GM12873 (cell line): Measurements from ENCODE around the gene PDCD7.

ENCODE experiments used
- TF ChIP-seq, protein P1 (sequence below): IDR thresholded peaks from 2 replicates; pipeline ENCODE4 v1.5.1; 2012; ENCODE audit warnings: low read depth, mild to moderate bottlenecking, moderate library complexity, low read length, control low read depth; ENCODE audit not compliant: insufficient read depth; ENCODE audit errors: missing control alignments

The PDCD7 gene

DNA sequence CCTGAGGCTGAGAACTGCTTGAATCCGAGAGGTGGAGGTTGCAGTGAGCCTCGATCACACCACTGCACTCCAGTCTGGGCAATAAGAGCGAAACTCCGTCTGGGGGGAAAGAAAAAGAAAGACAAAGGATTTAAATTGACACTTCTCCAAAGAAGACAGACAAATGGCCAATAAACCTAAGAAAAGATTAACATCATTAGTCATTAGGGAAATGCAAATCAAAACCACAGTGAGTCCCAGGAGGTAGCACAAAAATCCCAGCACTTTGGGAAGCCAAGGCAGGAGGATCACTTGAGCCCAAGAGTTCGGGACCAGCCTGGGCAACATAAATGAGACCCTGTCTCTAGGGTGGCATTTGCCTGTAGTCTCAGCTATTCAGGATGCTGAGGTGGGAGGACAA lies 38.9 kb upstream of the PDCD7 start:
- TF ChIP-seq, protein P1, sequence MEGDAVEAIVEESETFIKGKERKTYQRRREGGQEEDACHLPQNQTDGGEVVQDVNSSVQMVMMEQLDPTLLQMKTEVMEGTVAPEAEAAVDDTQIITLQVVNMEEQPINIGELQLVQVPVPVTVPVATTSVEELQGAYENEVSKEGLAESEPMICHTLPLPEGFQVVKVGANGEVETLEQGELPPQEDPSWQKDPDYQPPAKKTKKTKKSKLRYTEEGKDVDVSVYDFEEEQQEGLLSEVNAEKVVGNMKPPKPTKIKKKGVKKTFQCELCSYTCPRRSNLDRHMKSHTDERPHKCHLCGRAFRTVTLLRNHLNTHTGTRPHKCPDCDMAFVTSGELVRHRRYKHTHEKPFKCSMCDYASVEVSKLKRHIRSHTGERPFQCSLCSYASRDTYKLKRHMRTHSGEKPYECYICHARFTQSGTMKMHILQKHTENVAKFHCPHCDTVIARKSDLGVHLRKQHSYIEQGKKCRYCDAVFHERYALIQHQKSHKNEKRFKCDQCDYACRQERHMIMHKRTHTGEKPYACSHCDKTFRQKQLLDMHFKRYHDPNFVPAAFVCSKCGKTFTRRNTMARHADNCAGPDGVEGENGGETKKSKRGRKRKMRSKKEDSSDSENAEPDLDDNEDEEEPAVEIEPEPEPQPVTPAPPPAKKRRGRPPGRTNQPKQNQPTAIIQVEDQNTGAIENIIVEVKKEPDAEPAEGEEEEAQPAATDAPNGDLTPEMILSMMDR: no peak

DNA sequence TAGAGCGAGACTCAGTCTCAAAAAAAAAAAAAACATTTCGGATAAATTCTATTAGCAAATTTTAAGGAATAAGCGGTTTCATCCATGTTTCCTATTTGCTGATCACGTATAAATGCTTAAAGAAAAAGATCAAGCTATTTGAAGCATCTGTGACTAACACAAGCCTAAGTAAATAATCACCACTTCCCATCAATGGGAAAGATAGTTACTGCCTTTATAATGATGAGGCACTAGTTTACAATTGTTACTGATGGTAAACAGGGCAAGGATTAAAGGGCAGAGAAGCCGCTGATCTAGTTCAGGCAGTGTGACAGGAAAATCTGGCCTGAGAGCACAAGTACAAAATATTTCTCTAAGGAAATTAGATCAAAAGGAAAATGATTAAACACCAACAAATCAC lies 37.8 kb upstream of the PDCD7 start:
- TF ChIP-seq, protein P1: no peak

DNA sequence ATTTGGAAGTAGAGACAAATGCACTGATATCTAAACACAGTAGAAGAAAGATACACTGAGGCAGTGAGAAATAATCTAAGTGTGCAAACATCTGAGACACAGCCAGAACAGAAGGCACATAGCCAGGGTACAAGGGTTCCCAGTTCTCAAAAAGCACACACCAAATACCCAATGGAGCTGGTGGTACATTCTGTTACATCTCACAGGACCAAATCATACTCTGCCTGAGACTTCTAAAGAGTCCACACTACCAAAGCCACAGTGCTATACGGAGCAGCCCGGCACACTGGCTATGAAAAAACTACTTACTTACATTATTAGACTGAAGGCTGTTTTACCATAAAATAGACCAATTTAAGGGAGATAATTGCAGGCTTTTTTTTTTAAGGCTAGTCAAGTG lies 32.3 kb upstream of the PDCD7 start:
- TF ChIP-seq, protein P1: no peak

DNA sequence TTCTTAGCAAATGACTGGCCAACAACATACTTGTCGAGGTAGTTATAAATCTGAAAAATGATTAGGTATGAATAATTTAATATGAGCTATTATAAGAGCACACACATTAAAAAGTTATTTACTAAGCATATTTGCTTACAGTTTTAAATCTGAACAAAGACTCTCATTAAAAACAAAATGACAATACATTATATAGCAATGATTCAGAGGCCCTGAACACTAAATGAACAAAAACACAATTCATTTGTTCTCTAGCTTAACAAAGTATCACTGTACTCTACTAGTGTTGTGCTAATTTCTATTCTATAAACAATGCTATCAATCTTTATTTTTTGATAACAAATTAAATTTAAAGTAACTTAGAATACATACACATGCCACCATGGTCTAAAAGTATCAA lies 30.5 kb upstream of the PDCD7 start:
- TF ChIP-seq, protein P1: no peak

DNA sequence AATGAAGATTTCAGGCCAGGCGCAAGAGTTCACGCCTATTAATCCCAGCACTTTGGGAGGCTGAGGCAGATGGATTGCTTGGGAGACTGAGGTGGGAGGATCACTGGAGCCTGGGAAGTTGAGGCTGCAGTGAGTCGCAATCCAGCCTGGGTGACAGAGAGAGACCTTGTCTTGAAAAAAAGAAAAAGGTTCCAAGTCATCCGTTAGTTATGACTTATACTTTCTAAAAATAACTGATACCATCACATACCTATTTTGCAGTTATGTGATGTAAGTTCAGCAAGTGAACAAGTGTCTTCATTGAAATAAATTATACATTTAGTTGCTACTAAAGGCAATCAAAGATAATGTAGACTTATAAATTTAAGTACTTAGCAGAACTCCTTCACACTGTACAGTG lies 29.4 kb upstream of the PDCD7 start:
- TF ChIP-seq, protein P1: no peak

DNA sequence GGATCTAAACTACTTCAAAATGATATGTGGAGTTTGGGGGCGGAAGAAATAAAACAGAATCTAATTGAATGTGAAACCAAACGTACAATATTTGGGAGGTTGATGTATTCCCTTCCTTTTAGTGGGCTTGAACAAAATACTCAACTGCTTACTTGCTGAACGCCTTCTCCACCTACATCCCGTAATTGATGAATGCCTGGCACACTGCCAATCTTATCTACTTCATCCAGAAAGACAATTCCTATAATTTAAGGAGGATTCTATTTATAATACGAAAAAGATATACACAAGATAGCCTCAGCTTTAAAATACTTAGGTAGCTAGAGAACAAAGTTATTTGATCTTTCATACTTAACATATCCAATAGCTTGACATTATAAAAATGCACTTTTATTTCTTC lies 23.1 kb upstream of the PDCD7 start:
- TF ChIP-seq, protein P1: no peak

DNA sequence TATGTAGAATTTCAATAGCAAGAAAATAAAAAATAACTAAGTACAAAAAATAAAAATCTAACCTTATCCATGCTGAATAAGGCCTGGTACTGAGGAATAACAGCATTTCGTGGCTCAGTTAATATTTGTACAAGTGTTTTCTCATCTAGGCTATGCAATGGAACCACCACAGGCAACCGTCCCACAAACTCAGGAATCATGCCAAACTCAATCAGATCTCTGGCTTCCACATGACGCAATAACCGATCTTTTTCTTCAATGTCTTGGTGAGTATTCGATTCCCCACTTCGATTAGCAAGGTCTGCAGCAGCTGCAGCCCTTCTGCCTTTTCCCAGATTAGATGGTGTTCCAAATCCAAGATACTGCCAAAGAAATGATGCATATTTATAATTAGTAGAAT lies 21.1 kb upstream of the PDCD7 start:
- TF ChIP-seq, protein P1: no peak

DNA sequence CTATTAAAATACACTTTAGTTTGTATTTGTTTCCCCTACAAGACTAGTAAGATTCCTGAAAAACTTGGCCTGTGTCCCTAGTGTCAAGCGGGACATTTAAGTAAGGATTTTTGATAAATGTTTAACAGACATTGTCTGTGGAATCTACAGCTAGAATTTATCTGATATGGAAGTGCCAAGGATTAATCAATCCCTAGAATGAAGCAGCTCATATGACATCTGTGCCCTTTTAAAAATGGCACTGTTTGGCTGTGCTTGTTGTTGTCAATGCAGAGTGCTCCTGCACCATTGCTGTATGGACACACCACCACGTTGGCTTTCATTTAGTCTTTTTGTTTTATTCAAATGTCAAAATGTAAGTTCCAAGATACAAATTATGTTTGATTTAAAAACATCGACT lies 14.3 kb upstream of the PDCD7 start:
- TF ChIP-seq, protein P1: no peak
